Stimulated activated CD8-positive, alpha-beta memory T cell treated with anti-CD3 and anti-CD28 coated beads, Interleukin-15, amount 100 ng/mL, for 24 hours (primary cell): Measurements from ENCODE around the gene NKTR.

ENCODE experiments used
- DNase-seq: peaks from one replicate; pipeline ENCODE4 v3.0.0-alpha.2; 2020; ENCODE audit warnings: low read depth

NKTR gene

DNA sequence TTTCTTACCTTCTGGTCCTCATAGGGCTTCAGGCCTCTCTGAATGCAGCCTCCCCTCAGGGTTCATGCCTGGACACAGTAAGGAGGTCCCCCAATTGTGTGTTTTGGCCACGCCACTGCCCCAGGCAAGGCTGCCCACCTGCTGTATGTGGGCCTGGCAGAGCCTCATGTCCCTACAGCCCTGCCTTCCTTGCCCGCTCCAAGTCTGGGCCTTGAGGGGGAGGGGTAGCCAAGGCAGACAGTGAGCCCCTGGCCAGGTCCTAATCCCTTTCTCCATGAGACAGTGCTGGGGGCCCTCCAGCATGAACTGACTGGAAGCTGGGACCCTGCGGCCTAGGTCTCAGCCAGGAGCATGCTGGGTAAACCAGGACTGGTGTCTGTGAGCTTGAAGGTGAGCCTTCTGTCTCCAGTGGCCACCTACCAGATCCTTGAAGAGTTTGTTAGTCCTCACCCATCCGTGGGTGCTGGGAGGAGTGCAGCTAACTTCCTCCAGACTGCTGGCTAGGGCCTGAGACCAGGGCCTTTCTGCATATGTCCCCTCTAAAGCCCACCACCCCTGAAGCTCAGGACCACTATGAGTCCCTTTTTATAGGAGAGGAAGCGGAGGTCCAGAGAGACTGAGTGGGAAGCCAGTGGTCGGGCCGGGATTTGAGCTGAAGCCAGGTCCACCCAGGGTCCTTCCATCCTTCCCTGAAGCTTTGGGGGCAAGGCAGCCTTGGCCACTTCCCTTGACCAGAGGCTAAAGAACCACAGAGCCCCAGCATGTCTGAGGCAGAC, 61.7 kb downstream of the NKTR start:
- DNase-seq, result no peak

DNA sequence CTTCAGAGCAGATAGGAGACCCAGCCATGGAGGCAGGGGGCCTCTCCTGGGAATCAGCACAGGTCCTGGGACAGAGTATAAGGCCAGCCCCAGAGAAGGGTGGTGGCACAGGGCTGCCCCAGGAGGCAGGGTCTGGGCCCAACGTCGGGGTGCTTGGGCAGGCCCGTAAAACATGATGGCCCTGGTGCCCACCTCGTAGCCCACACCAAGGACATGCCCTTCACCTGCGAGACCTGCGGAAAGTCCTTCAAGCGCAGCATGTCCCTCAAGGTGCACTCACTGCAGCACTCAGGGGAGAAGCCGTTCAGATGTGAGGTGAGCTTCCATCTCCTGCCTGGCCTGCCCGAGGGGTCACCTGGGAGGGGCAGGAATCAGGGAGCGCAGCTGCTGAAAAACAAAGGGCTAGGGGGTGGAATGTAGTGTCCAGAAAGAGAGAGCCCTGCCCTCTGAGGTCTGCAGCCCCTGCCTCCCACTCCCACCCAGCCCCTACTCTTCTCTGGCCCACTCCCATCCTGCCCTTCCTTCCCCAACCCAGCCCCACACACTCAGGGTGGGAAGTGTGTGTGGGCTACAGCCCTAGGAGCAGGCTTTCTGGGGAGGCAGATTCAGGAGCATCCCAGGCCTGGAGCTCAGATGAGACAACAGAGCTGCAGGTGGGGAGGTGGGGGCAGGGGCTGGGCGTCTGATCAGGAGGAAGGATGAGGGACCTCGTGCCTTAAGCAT, 62.5 kb downstream of the NKTR start:
- DNase-seq, result no peak

DNA sequence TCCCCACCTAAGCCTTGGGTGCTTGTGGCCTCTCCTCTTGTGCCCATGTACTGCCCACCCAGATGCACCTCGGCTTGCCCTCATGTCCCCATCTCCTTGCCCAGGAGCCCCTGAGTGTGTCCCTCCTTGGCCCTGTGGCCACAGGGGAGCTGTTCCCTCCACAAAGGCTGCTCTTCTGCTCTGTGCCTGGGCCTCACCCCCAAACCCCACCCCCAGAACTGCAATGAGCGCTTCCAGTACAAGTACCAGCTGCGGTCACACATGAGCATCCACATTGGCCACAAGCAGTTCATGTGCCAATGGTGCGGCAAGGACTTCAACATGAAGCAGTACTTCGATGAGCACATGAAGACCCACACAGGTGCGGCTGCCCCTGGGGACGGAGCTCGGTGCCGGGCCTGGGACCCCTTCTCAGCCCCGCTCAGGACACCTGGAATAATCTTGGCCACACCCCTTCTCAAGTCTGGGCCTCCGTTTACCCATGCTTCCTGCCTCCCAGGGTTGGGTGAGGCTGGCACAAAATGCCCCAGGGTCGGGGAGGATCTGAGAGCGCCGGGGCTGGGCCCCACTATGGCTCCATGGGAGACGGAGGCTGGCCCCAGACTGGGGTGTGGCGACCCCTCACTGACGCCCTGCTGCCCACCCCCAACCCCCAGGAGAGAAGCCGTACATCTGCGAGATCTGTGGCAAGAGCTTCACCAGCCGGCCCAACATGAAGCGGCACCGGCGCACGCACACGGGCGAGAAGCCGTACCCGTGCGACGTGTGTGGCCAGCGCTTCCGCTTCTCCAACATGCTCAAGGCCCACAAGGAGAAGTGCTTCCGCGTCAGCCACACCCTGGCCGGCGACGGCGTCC, 63.3 kb downstream of the NKTR start:
- DNase-seq, result no peak

DNA sequence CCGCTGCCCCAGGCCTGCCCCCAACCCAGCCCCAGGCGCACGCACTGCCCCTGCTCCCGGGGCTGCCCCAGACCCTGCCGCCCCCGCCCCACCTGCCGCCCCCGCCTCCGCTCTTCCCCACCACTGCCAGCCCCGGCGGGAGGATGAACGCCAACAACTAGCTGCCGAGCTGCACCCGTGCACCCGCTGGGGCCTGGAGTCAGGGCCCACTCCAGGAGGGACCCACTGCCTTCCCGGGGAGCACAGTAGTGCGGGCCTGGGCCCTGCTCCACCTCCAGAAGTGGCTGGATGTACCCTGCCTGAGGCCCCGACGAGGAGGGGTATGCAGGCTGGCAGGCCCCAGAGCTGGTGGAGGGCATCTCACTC, 63.9 kb downstream of the NKTR start:
- no peak for DNase-seq

DNA sequence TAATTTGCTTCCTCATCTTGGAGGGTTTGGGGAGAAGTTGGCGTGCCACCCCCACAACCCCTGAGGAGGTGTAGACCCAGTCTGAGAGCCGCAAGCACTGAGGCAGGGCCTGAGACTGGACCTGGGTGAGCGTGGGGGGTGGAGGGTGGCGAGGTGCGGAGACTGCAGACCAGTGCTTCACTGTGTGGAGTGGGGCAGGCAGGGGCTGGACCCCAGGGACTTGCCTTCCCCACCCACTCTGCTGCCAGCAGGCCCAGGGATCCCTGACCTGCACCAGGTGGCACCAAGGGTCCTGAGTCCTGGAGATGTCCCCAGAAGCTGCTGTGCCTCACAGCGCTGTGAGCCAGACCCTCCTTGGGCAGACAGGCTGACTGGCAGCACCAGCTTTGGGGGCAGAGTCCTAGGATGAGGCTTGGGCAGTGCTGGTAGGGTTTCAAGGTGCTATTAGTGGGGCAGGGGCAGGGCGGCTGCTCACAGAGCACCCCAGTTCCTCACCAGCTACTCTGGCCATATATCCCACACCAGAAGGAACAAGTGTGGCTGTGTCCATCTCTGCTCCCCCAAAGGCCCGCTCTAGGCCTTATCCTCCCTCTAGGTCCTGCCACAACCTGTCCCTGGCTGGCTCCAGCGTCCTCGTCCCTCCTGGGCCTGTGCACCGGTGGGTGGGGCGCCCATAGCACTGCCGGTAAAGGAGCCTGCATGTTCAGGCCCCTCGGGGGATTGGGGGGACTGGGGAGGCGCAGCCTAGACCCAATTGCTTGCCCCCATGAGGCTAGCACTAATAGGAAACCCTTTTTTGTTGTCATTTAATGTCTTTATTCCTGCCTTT, 64.8 kb downstream of the NKTR start:
- DNase-seq, result no peak

DNA sequence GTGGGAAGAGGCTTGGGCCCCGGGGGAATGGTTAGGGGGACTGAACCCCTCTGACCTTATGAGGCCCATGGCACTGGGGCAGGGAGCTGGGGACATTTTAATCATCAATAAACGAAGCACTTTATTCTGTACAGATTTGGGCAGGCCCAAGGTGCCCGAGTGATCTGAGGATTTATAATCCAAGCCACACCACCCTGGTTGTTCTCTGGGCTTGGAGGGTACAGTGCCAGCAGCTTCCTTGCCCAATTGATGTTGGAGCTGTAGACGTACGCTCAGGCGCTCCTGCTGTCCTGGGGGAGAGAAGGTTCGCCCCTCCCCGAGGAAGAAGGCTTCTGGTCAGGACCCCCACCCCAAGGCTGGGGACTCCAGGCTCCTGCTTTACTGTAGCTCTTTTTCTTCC, 65.5 kb downstream of the NKTR start:
- no peak for DNase-seq

DNA sequence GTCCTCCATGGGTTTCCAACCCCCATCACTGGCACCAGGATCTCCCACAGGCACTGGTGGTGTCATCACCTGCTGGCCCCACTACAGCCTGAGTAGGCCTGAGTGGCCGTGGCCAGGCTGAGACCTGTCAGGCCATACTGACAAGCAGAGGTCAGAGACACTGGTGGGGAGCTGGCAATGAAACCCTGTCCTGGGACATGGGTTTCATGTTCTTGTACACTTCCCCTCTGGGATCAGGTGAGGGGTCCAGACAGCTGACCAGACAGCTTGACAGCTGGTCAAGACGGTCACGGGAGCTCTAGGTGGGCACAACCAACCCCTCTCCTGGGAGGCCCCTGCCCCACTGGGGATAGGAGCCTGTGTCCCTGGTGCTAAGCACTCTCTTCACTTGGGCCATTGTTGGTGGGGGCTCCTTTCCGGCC, 66.1 kb downstream of the NKTR start:
- no peak for DNase-seq

DNA sequence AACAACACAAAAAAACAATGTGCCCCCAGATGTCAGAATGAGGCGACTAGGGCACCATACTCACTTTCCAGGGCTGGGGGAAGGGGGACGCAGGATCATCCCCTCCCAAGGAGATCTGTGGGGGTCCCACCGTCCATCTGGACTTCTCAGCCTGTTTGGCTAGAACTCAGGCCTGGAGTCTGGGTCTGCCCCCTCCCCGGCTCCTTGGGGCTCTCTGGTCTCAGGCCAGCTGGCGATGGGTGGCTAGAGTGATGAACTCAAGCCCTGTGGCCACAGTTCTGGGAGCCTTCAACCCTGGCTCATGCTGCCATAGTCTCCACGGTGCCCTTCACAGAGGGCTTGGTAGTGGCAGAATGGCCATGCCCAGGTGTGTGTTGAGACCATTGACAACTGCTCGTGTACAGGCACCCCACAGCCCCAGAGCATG, 66.6 kb downstream of the NKTR start:
- no peak for DNase-seq

DNA sequence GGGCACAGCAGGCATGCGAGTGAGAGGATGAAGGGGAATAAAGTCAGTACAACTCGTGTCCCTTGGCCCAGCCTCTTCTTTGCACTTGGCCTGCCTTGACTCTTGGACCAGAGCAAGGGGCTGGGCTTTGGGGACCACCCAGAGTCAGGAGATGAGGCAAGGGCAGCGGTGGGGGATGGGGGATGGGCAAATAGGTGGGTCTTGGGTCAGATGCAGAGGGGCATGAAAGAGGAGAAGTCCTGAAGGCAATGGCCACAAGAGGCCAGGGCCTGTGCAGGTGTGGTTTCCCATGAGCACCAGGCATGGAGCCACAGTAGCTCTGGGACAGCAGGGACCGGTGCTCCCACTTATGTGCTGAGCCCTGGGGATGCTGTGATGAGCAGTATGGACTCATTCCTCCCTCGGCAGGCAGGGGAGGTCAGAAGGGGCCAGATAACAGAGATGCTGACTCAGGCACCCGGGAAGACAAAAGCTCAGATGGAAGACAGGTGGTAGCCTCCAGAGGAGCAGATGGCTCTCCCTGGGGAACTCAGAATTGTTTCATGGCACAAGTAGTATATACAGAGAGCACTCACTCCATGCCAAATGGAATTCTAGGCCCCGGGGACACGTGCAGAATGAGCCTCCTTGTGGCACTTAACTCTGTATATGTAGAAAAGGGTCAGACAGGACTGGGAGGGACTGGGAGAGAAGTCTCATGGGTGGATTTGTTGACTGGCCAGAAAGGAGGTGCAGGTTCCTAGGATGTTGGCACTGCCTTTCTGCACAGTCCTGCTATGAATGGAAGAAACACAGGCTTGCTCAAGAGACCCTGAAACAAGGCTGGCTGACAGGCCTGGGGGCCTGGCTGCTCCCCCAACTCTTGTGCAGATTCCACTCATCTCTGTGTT, 67.3 kb downstream of the NKTR start:
- no peak for DNase-seq

DNA sequence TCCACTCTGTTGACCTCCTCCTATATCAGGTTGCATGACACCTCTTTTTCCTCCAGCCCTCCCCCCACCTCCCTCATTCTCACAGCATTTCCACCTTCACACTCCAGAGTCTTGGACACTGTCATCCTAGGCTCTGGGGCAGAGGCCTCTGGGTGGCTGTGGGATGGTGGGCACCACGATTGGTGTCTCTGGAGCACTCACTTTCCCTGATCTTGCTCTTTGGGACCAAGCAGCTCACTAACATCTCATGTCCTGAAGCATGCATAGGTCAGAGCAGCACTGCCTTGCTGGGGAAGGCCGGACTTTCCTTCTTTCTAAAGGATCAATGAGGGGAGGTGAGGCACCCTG, 67.9 kb downstream of the NKTR start:
- no peak for DNase-seq

DNA sequence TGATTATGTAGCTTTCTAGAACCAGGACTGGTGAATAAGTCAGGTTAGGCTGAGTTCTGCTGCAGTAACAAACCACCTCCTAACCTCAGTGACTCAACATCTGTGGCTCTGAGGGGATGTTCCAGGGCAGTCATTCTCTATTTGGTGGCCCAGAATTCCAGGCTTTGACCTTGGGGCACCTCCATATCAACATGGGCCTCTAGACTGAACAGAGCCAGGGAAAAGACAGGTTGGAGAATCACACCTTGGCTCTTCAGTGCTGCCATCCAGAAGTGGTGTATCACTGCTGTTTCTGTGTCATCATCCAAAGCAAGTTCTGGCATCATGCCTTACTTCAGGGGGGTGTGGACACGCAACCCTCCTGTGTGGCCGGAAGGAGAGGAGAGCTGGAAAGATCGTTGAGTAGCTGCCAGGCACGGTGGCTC, 68.3 kb downstream of the NKTR start:
- no peak for DNase-seq

DNA sequence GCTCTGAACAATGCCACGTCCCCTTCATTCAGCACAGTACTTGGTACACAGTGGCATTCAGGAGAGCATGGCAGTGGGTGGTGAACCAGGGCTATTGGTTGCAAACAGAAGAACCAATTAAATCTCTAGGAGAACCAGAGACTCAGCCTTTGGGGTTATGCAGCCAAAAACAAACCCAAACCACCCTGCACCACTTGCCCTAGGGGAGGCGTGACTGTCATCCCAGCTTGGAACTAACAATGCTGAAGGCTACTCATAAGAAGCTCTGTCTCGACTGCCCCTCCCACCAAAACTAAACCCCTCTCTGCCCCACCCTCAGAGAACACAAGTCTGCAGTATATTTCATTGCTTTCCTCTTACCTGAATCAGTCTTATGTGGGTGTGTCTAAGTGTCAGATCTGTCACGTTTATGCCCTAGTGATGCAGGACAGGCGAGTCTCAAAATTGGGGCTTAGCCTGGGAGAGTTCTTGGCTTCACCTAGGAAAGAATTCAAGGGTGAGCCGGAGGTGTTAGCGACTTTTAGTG, 69.6 kb downstream of the NKTR start:
- DNase-seq, result no peak

DNA sequence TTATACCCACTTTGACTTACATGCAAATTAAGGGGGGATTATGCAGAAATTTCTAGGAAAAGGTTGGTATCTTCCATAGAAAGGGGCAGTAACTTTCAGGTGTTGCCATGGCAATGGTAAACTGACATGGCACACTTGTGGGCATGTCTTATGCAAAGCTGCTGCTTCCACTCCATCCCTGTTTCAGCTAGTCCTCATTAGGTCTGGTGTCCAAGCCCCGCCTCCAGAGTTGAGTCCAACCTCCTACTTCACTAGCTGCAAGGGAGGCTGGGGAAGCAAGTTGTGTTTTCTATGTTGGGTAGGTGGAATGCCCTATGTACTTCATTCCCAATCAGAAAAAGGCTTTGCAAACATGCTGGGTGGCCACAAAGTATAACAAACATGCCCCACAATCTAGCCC, 70.2 kb downstream of the NKTR start:
- DNase-seq, result no peak

DNA sequence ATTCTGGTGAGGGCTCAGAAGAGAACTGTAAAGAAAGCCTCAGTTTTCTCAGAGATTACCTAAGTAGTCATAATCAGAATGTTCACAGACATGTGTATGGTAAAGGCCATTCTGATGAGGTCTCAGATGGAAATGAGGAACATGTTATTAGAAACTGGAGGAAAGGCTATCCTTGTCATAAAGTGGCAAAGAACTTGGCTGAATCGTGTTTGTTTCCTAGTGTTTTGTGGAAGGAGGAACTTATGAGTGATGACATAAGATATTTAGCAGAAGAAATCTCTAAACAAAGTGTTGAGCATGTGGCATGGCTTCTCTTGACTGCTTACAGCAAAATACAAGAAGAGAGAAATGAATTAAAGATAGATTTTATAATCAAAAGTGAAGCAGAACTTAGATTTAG, 72.0 kb downstream of the NKTR start:
- DNase-seq, result no peak

DNA sequence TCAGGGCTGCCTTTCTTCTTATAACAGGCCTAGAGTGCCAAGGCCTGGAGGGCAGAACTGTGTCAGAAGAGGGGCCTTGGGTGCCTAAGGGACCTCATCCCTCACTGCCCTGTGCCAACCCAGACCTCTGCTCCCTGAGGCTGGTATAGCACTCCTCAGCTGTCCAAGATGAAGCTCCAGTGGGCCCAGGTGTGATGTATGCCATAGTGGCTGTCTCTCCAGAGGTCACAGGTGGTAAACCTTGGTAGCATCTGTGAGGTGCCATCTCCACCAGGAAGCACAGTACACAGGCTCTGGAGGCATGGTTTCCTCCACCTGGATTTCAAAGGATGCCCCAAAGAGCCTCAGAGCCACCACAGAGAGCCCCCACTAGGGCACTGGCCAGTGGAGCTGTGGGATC, 72.6 kb downstream of the NKTR start:
- DNase-seq, result no peak

DNA sequence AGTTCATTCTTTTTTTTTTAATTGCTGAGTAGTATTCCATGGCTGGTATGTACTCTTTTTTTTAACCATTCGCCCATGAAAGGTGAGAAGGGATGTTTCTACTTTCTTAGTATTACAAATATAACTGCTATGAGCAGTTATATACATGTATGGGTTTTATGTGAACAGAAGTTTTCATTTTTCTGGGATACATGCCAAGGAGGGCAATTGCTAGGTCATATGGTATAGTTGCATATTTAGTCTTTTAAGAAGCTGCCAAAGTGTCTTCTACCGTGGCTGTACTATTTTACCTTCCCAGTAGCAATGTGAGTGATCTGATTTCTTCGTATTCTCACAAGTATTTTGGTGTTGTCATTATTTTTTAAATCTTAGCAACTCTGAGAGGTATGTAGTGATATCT, 73.7 kb downstream of the NKTR start:
- DNase-seq, result no peak

DNA sequence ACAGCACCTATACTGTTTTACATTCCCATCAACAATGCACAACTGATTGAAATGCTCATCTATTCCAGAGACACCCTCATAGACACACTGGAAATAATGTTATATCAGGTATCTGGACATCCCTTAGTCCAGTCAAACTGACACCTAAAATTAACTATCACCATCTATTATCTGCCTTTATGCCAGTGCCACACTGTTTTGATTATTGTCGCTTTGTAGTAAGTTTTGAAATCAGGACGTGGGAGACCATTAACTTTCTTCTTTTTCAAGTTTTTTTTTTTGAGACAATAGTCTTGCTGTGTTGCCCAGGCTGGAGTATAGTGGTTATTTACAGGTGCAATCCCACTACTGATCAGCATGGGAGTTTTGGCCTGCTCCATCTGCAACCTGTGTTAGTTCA, 75.4 kb downstream of the NKTR start:
- no peak for DNase-seq

DNA sequence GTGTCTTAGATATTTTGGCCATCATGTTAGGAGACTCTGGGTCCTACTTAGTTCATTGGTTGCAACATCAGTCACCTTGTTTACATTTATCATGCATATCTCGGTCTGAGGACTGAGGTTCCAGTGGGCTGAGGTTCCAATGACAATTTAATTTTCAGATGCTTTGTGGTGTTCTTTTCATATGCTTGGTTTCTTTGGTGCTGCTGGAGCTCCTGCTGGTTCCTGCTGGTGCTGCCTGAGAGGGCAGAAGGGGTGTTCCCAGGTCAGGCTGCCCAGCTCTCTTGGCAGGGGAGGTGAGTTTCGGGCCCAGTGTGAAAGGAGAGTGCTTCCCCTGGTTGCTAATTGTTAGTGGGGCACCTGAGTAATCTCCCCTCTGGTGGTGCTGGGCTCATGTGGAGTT, 78.0 kb downstream of the NKTR start:
- DNase-seq, result no peak

DNA sequence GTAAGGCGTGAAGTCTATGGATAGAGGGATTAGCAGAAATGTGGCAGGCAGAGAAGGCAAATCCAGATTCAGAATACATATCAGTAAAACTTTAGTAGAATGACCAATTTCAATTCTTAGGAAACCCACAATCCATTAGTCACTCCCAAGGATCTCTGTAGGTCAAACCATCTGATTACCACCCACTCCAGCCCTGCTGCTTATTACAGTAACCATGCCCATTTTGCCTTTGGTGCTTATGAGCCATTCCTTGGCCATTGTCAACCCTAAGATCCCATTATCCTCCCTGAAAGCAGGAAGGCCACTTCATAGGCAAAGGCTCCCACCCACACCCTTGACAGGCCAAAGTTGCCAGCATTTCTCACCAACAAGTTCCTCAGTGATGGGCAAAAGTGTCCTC, 79.8 kb downstream of the NKTR start:
- DNase-seq, result no peak

DNA sequence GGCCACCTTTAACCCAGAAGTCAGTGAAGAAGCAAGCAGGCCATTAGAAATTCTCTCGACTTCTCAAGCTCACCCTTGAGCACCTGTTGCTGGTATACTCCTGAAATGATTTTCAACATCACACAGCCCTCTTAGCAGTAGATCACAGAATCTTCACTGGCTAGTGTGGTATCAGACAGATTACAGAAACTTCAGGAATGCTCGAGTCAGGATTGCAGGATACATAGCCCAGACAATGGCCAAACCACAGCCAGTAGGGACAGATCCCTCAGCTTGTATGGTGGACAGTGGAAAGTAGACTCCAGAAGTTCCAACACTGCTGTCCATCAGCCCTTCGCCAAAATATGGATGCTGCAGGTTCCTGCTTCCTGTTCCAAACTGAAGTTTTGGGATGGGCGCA, 80.3 kb downstream of the NKTR start:
- no peak for DNase-seq
